SW 1271 (cell line): ENCODE results near the gene PPFIA1.
"Not testable (repeated sequence)": the region's sequence is repeated elsewhere in the genome, so short reads cannot be mapped to it uniquely, and the experiment has no call there.

Source experiments
- DNase-seq, 2 experiments: peaks; one replicate each; lab custom pipeline; 2025; lab: John Stamatoyannopoulos, UW

The PPFIA1 gene

DNA sequence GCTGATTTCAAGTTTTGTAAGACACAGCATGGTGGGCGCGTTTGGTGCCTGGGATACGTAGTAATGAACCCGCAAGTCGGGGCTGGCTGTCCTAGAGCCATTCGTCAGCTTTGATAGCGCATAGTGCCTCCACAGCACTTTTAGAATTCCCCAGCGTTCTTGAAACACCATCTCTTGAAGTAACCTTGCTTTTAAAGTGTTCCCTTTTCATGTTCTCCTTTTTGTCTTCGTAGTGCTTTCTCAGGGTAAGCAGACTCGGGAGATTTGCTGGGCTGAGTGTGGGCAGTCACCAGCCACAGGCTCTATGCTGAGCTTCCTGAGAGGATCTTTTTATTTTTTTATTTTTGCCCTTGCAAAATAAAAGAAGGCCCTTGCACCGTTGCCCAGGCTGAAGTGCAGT, 88.3 kb downstream of the PPFIA1 start:
- no peak for DNase-seq

DNA sequence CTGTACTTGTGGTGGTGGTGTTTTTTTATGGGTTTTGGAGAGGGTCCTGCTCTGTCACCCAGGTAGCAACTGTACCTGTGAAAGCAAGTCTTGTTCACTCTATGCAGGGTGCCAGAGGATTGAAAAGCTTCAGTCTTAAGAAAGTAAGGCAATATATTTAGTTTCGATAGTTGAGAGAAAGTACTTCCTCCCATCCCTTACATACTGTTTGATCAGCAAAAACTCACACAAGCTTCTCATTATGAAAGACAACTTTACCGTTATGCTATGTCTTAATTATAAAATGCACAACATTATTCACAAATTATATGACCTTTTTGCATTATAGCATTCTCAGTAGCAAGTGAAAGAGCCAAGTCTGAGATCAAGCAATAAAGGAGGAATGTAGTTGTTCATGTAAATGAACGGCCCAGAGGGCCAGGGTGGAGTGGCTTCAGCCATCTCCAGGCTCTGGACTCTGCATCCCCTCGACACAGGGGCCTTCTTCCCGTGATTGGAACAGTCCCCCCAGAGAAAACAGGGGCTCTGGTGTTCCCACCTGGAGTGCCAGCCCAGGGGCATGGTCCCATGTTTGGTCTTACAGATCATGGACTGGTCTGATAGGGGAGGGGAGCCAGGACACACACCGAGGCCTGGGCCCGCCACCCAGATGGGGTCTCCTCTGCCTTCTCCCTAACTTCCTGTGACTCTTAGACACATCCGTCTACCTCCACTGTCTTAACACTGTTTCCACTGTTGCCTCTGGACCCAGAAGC, 89.1 kb downstream of the PPFIA1 start:
- no peak for DNase-seq

DNA sequence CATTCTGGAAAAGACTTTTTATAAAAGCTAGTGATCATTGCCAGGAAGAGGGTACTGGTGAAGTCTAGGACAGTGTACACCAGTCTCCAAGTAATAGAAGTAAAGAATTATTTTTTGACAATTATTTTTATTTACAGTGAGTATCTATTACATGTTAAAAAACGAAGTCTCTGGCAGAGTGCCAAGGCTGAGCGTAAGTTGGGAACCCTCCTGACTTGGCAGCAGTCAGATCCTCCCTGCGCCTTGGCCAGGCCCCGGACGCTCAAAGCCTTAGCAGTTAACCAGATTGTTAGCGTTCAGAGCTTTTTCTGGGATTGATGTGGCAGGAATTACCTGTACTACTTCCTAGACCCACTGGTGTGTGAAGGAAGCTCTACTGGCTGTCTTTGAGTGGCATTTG, 89.7 kb downstream of the PPFIA1 start:
- DNase-seq: no peak

DNA sequence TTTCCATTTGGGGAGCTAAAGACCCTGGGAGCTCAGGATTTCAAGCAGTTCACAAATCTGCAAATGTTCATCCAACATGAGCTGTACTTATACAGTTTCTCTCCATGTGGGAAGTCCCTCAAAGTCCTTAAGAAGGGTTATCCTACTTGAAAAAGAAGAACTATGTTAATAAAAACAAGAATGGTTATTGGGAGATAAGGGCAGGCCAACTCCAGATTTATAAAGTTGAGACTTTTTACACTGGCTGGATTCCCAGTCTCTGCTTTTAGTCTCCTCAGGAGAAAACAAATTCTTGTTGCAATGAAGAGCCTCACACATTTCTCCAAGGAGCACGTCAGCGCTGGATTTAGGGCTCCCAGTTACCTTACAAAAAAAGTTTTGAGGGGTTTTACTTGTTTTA, 93.7 kb downstream of the PPFIA1 start:
- no peak for DNase-seq

DNA sequence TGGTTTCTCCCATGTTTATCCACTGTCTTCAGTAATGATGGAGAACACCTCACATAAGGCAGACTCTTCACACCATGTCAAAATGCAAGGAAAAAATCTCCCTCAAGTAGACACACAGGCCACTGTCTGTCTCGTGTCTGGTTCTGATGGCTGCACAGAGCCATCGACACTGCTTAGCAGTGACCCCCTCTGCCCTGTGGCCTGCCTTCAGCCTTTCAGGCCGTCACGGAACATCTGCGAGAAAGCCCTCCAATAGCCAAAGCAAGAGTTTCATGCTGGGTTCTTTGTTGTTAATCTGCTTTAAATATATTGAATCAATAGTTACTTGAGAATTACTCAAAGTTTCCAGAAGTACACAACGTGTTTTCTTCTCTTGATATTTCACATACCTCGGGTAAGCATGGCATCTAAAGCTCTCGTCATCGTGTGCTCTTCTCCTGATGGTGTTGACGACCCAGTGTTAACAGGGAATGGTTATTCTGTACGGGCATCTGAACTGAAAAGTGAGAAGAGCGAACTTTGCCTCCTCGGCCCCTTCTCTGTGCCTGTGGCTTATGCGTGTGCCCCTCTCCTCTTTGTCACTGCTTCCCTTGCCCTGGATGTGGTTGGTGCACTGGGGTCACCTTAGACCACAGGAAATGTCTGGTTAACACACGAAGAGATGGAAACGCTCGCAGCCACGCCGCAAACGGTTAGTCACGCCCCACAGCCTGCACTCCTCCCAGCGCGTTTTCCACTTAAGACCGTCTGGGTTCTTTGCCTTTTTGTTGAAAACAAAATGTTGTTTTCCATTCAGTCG, 94.5 kb downstream of the PPFIA1 start:
- no peak for DNase-seq

DNA sequence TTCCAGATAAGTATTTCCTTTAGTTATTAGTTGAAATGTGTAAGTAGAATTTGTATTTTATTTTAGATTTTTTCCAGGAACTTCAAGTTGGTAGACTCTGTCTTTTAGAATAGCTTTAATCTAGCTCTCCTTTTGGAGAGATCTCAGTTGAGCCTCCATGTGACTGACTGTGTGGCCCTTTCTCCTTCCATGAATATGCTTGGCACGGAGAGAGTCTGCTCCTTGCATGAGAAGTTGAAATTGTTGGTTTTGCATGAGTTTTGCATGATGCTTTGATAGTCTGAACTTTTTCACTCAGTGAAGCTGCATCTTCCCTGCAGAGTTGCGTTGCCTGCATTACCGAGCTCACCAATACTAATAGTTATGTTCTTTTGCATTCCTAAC, 95.0 kb downstream of the PPFIA1 start:
- no peak for DNase-seq

DNA sequence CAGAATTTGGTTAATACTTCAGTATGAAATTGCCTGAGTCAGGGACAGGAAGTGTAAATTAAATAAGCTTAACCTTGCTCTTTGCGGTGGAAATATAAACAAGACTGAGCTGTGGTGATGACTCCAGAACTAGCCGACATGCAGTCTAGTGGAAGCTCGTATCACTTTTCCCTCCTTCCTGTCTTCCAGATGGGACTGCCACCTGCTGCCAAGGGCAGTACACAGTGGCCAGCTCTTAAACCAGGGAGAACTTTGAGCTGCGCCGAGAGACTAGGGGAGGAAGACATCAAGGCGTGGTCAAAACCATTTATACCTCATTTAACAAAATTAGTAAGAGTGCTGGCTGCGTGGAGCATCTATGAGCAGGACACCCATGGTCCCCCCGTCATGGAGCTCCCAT, 96.6 kb downstream of the PPFIA1 start:
- DNase-seq: no peak

DNA sequence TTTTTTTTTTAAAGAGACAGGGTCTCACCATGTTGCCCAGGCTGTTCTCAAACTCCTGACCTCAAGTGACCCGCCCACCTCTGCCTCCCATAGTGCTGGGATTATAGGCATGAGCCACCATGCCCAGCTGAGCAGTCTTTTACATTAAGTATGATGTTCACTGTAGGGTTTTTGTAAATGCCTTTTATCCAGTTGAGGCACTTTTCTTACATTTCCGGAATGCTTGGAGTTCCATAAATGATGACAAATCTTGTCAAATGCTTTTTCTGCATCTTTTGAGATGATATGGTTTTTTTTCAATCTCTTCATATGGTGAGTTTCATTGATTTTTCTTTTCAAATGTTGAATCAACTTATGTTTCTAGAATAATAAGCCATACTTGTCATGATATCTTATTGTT, 98.5 kb downstream of the PPFIA1 start:
- no peak for DNase-seq

DNA sequence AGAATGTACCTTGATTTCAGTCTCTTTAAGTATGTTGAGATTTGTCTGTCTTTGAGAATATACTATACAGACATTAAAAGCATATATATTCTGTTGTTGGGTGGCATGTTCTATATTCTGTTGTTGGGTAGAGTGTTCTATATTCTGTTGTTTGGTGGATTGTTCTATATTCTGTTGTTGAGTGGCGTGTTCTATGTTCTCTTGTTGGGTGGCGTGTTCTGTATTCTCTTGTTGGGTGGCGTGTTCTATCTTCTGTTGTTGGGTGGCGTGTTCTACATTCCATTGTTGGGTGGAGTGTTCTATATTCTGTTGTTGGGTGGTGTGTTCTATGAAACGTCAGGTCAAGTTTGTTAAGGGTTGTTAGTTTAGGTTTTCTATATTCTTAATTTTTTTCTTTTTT, 100.8 kb downstream of the PPFIA1 start:
- DNase-seq: no peak

DNA sequence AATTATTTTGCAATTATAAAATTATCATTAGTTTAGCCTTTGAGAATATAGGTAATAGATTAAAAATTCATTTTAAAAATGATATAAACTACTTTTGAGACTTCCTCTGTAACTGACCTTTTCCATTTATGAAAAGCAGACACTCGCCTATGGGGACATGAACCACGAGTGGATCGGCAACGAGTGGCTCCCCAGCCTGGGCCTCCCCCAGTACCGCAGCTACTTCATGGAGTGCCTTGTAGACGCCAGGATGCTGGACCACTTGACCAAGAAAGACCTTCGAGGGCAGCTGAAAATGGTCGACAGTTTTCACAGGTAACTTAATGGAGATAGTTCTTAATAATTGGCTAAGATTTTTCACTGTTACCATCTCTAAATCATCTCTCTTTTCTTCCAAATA, 101.6 kb downstream of the PPFIA1 start:
- no peak for DNase-seq

DNA sequence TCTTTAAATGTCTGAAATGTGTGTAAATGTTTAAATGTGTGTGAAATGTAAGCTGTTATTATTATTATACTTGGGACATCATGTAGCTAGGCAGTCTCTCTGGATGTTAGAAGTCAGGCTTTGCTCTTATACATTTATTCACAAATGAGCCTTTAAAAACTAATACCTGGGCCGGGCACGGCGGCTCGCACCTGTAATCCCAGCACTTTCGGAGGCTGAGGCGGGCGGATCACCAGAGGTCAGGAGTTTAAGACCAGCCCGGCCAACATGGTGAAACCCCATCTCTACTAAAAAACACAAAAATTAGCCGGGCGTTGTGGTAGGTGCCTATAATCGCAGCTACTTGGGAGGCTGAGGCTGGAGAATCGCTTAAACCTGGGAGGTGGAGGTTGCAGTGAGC, 106.1 kb downstream of the PPFIA1 start:
- DNase-seq: no peak

DNA sequence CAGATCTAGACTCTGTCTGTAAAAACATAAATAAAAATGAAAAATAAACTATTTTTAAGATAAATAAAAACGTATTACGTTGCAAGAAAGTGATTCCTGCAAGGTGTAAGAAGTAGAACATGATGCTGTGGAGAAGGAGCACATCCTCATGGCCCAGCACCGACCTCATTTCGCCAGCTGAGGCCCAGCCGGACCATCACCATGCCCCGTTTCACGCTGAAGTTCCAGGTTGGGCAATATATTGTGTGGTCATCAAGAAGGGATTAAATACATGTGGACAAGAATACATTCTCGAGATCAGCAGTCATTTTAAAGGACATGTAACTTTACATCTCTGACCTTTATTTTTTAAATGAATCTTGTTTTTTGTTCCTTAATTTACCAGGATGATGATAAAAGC, 107.2 kb downstream of the PPFIA1 start:
- DNase-seq: no peak

DNA sequence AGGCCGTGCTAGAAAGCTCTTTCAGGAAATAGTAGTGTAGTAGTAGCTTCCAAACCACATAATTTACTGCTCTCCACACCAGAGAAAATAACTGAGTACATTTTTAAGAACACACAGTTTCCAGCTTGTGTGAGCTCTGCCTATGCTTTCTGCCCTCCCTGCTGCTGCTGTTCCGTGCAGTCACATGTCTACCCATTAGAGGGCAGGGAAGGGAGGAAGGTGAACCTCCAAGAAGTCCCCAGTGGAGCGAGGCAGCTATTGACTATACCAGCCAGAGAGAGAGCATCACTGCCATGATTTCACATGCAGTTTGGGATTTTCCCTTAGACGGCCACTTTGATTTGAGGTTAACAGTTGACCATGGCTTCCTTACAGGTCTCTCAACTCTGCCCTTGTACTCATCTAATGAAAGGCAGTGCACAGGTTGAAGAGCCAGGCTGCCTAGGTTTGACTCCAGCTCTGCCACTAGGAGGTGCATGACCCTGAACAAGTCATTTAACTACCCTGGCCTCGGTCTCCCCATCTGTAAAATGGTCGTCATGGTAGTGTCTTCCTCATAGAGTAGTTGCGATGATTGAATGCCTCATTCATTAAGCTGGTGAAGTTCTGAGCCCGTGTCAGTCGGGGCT, 108.1 kb downstream of the PPFIA1 start:
- no peak for DNase-seq

DNA sequence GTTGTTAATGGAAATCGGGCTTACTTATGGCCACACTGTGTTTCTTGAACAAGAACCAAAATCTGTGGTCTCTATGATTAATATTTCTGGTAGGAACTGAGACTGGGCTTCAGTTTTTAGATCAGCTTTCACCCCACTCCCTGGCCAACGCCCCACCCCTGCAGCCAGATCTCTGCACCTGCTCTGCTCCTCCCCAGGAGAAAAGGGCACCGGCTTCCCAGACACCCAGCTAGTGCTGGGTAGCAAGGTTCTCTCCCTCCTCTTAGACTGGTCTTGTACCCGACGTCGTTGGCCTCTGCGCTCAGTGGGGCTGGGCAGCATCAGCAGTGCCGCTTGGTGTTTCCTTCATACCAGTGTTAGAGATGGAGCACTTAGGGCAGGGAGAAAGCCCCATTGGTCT, 110.9 kb downstream of the PPFIA1 start:
- DNase-seq: no peak

DNA sequence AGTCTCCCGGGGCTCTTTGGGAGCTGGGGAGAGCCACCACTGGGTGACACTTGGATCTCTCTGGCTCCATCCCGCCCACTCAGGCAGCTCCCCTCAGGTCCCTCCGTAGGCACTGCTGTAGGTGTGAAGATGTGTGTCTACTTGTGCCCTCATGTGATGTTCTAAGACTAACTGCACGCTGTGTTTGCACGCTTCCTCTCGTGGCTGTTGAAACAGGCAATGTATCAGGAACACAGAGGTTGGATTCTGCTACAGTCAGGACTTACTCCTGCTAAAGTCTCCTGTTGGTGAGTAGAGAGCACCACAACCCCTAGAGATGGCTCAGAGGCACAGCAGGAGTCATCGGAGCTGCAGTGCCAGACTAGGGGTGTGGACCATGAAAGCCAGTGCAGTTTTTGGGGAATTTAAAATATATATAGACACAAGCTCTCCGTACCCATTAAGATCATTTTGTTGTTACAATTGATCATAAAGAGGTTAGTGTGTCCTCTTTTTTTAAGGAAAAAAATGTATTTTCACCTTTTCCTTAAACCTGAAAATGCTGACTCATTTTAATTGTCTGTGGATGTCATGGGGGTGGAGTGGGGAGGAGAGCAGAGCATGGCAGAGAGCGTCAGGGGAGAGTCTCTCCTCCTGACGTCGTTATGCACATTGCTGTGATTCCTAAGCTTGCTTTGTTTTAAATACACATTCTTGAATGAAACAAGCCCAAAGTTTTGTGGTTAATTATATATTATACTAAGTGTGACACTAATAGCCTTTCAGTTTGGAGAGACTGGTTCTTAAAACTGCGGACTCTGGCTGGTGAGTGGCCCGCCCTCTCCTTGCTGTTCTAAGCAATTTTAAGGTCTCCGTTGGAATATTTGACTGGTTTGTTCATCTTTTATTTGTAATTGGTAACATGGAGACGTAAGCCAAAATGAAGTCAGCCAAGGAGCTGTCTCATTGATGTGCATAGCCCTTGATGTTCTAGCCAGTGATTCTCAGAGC, 111.7 kb downstream of the PPFIA1 start:
- DNase-seq: no peak

DNA sequence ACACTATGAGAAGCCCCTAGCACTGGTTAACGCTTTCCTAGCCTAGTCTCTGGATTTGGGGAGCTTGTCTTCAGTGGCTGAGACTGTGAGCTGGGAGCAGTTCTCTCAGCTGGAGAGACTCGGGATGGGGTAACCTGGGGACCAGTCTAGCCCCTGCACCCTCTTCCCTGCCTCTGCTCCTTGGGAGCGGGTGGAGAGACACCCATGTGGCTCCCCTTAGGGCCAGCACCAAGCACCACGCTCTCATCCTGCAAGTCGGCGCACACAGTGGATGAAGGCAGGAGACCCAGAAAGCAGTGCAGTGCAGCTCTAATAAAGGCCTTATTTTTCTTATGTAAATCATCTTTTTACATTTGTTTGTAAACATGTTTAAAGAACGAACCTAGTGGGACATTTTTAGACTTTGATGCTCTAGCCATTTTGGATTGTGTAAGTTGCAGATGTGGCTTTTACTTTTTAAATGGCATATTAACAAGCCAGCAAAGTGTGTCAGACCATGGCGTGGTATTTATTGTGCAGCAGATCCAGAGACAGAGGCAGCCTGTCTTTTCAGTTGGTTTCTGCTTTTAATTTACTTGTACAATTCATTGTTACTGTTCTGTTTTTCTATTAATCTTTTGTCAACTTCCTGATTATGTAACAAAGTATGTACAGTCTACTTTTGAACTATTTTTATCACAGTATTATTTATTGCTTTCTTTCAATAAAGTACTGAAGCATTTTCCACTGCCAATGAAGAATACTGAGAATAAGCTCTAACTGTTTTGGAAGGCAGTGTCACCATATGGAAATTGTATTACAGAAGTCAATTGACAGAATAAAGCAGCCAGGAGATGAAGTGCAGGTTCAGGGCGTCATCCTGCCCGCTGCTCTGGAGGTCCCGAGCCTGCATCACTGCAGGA, 113.4 kb downstream of the PPFIA1 start:
- DNase-seq: no peak

DNA sequence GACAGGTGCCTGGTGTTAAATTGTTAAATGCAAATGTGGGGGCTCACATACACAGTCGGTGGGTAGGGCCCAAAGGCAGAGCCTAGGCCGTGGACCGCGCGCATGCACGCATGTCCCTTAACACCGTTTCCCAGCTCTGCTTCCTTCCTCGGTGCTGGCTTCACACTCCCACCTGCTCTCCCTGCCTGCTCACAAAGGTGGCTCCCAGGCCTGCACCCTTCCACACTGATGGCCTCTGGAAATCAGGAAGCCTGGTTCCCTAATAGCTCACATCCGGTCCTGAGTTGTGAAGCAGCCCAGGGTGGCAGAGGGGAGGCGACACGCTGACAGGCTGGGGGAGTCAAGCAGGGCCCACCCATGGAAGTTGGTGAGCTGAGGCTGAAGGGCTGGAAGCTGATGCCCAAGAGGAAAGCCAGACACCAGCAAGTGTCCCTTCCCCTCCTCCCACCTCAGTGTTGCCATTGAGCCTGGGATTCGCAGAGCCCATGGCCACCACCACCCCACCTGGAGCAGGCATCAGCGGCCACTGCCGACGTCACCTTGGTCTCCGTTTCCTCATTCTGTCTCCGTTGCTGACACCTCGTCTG, 114.2 kb downstream of the PPFIA1 start:
- no peak for DNase-seq

DNA sequence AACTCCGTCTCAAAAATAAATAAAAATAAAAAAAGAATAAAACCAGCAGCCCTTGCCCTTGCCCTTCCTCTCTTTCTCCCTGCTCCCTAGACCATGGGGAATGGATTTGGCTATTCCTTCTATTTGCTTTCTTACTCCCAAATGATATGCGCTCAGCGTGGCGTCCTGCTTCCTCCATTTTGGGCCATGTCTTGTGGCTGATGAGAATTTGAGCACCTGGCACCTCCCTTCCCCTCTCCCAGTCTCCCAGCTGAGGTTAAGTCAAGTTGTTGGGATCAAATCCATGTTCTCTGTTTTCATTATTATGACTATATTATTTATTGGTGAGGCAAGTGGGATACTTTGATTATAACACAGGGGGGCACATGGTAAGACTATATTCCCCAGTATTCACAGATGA, 117.1 kb downstream of the PPFIA1 start:
- no peak for DNase-seq

DNA sequence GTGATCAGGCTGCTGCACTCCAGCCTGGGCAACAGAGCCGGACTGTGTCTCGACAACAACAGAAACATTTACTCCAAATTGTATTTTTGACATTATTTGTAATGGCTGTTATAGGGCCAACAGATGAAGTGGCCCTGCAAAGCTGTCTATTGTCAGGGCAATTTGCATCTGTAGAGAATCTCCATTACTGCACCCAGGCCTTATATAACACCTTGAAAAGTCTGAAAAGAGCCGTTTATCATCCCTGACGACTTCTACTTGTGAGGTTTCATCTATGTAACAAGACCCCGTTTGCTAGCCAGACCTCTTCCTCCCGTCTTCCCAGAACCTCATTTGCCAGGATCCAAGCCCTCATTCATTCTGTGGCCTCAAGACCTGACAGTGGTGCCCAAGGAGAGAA, 118.7 kb downstream of the PPFIA1 start:
- no peak for DNase-seq

DNA sequence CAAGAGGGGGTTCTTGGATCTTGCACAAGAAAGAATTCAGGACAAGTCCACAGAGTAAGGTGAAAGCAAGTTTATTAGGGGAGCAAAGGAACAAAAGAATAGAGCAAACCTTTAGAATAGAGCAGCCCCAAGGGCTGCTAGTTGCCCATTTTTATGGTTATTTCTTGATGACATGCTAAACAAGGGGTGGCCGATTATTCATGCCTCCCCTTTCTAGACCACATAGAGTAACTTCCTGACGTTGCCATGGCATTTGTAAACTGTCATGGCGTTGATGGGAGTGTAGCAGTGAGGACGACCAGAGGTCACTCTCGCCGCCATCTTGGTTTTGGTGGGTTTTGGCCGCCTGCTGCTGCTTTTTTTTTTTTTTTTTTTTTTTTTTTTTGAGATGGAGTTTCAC, 120.4 kb downstream of the PPFIA1 start:
- DNase-seq: not testable (repeated sequence)
